Measurements from ENCODE around the gene DNASE1L2.

DNASE1L2 gene

DNA sequence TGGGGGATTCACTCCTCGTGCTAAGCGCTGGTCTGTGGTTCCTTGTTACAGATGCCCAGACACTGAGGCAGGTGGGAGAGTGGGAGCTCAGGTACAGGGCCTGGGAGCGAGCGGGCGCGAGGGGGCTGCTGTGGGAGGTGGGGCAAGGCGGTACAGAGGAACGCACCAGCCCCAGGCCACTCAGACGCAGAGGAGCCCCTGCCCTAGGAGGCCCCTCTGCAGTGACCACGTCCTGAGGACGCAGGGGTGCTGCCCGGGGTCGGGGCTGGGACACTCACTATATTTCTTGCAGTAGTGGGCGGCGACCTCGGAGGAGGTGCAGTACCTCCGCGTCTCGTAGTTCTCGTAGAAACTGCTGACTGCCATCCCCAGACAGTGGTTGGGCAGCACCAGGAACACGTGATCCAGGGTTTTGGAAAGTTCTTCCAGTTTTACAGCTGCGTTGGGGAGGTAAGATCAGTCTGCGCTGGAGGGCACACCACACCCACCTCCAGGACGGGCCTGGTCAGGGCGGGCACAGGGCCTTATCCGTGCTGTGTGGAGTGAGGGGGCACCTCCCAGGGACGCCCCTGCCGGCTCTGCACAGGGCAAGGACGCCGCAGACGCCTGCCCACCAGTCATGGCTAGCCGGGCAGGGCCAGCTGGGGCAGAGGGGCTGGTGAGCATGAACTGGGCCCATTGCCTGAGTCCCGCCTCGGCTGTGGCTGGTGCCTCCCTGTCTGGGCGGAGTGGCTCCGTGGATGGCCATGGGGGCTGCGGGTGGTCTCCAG is 47.9 kb downstream of the DNASE1L2 start:
- no peak overlapping the region for H3K27ac ChIP-seq
- TF ChIP-seq, protein P1, sequence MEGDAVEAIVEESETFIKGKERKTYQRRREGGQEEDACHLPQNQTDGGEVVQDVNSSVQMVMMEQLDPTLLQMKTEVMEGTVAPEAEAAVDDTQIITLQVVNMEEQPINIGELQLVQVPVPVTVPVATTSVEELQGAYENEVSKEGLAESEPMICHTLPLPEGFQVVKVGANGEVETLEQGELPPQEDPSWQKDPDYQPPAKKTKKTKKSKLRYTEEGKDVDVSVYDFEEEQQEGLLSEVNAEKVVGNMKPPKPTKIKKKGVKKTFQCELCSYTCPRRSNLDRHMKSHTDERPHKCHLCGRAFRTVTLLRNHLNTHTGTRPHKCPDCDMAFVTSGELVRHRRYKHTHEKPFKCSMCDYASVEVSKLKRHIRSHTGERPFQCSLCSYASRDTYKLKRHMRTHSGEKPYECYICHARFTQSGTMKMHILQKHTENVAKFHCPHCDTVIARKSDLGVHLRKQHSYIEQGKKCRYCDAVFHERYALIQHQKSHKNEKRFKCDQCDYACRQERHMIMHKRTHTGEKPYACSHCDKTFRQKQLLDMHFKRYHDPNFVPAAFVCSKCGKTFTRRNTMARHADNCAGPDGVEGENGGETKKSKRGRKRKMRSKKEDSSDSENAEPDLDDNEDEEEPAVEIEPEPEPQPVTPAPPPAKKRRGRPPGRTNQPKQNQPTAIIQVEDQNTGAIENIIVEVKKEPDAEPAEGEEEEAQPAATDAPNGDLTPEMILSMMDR (conservative IDR thresholded peaks at IDR 0.05): no peak

DNA sequence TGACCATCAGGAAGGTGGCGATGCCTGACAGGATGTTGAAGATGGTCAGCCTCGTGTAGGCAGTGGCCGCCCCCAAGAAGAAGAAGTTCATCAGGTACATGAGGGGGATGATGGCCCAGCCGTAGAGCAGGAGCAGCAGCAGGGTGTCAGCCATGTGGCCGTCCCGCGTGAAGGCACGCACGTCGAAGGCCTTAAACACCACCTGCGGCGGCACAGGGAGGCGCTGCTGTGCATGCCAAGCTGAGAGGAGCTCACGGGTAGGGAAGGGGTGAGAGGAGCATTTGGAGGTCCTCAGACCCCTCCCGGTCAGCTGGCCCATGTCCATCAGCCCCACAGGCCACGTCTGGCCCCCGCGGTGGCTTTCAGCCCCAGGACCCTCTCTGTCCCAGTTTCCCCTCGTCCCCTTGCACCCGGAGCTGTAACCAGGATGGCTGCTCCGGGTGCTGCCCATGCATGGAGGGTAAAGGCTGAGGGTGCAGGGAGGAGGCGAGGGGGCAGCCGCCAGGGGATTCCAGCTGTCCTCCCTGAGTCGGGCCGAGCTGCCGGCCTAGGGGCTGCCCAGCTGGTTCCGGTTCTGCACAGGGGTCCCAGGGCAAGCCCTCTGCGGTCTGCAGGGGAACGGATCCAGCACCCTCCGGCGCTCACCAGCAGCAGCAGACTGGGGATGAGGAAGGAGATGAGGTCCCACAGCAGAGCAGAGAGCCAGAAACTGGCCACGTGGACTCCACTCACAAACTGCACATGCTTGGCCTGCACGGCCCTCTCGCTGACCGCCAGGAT is 48.7 kb downstream of the DNASE1L2 start:
- TF ChIP-seq, protein P1 (conservative IDR thresholded peaks at IDR 0.05): no peak
- H3K27ac ChIP-seq: no peak overlapping the region

DNA sequence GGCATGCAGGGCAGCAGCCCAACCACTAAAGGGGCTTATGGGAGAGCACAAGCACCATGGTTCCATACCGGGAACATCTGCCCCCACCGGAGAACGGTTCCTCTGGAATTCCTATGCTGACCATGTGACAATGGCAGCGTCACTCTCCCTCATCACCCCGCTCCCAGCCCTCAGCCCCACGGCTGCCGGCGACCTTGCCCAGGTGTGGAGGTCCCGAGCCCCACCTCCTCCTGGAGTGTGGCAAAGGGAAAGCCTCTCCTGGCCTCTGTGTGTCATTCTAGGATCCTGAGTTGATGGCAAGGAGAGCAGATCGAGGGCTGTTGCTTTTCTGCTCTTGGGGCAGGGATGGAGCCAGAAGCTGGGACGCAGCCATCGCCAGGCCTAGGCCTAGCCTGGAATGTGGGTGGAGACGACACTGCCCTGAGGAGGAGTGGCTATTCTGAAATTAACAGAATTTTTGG is 49.5 kb downstream of the DNASE1L2 start:
- H3K27ac ChIP-seq: no peak overlapping the region
- TF ChIP-seq, protein P1 (conservative IDR thresholded peaks at IDR 0.05): no peak

DNA sequence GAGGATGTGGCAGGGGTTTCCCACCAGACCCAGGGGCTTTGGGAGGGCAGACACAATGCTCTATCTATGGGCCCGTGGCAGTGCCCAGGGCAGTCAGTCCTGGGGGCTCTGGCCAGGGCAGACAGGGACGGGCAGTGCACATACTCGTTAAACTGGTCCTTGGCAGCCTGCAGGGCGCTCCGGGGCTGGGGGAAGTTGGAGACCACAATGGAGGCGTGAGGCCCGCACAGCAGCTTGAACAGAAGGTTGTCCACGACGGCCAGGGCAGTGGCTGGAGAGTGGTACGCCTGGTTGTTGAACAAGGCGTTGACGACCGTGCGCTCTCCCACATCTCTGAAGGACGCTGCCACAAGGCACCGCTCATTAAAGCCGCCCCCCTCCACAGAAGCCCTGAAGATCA is 50.3 kb downstream of the DNASE1L2 start:
- TF ChIP-seq, protein P1 (conservative IDR thresholded peaks at IDR 0.05): no peak
- no peak overlapping the region for H3K27ac ChIP-seq

DNA sequence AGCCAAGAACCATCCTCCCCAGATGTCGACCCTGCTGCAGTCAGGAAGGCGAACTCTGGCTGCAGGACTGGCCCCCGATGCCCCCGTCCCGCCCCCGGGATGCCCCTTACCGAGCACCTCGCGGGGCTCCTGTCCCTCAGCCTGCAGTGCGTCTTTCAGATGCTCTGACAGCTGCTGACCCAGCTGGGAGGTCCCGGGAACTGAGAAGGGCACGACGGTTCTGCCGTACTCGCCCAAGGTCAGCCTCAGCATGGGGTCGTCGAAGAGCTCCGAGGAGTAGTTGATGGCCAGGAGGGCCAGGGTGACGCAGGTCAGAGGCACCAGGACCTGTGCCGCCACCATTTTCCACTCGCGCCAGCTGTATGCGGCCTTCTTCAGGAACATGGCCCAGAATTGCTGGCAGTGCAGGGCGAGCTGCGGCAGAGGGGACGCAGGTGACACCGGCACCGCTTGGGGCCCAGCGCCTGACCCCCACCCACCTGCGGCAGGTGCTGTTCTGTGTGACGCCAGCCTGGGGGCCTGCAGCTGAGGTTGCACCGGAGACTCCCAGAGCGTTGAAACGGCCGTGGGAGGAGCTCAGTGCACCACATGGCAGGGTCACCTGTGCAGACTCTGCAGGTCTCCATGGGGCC is 51.8 kb downstream of the DNASE1L2 start:
- TF ChIP-seq, protein P1 (conservative IDR thresholded peaks at IDR 0.05): no peak
- no peak overlapping the region for H3K27ac ChIP-seq
